Upper lobe of left lung (tissue), 6 donors: ENCODE measurements around the gene PHF3. TPM values are rescaled to one million over a fixed set of nuclear protein-coding genes. Genes with fewer than 3 reads are reported as not detected.

Source experiments
- ATAC-seq, 2 donors: fragments of 200-7000 bp; cut with Tn5 transposase; one replicate each; pipeline ENCODE4 v1.9.1; 2022; ENCODE audit warnings: mild to moderate bottlenecking in 2 of 2, moderate library complexity in 2 of 2; ENCODE audit not compliant: low FRiP score in 2 of 2
- DNase-seq, 2 donors: peaks; one replicate each; pipeline ENCODE4 v3.0.0-alpha.2; 2019 to 2020
- H3K27ac ChIP-seq, 4 donors: fragments of 200-600 bp; sonication (generic); one replicate each; pipeline ENCODE4 v1.5.1; 2016 to 2019
- H3K27me3 ChIP-seq, 4 donors: fragments of 200-600 bp; sonication (generic); one replicate each; pipeline ENCODE4 v1.5.1; 2017 to 2019
- H3K36me3 ChIP-seq, 4 donors: fragments of 200-600 bp; sonication (generic); one replicate each; pipeline ENCODE4 v1.5.1; 2016 to 2019
- H3K4me1 ChIP-seq, 4 donors: fragments of 200-600 bp; sonication (generic); one replicate each; pipeline ENCODE4 v1.5.1; 2018 to 2019
- H3K4me3 ChIP-seq, 4 donors: fragments of 200-600 bp; sonication (generic); one replicate each; pipeline ENCODE4 v1.5.1; 2017 to 2019; ENCODE audit warnings: mild to moderate bottlenecking in 2 of 4, moderate library complexity in 1 of 4
- H3K9me3 ChIP-seq, 4 donors: fragments of 200-600 bp; sonication (generic); one replicate each; pipeline ENCODE4 v1.5.1; 2018 to 2019
- CTCF ChIP-seq, 6 experiments: fragments of 450-650 bp in 4 of 6; fragments of 200-600 bp in 2 of 6; sonication (generic) in 2 of 6; IDR thresholded peaks; one replicate each; pipeline ENCODE4 v1.5.1; 2016 to 2019; ENCODE audit warnings: antibody characterized with exemption in 6 of 6
- EP300 ChIP-seq, 4 donors: sonication (generic); formaldehyde crosslinking; IDR thresholded peaks; one replicate each; pipeline ENCODE4 v1.5.1; 2017; ENCODE audit warnings: antibody characterized with exemption in 4 of 4, control low read depth in 2 of 4
- POLR2A ChIP-seq, 4 donors: fragments of 450-650 bp; IDR thresholded peaks; one replicate each; pipeline ENCODE4 v1.5.1; 2016 to 2017; ENCODE audit warnings: antibody characterized with exemption in 4 of 4, mild to moderate bottlenecking in 2 of 4
- POLR2AphosphoS5 ChIP-seq, 2 donors: sonication (generic); formaldehyde crosslinking; IDR thresholded peaks; one replicate each; pipeline ENCODE4 v1.5.1; 2017; ENCODE audit warnings: antibody characterized with exemption in 2 of 2
- WGBS, 2 donors: methylation state at CpG; one replicate each; pipeline ENCODE4 v1.1.5; 2017 to 2018; 5-methylcytosine and 5-hydroxymethylcytosine counted together
- total RNA-seq, 6 donors: library from RNA; depleted of rRNA in 4 of 6; stranded (reverse); fragments of >200 nt in 4 of 6; gene quantifications; one replicate each; pipeline versions ENCODE4 v1.1.0 to v1.2.1, GENCODE V29; 2016 to 2021
- donor health status: DM: no; HTN: no; CAD: no; lungs with moderate emphysema.
- donor health status: DM: no; HTN: yes; CAD: no; lungs with severe emphysema.

Gene PHF3
- total RNA-seq, 6 donors from 2014 or later = 47.4 to 111 (median 51.5) TPM

GRCh38 chr6:63652980-63653379, 17.4 kb downstream of the PHF3 start:
- no peaks in the 10 kb centered on the region for H3K36me3 ChIP-seq
- DNase-seq (no peak), ATAC-seq (no peak)
- peaks cover 18 to 53% (median 21%) of the 10 kb centered on the region in 4 donors for H3K4me1 ChIP-seq
- H3K9me3 ChIP-seq = no peaks in the 10 kb centered on the region
- no peak overlapping the region for H3K4me3 ChIP-seq
- TF ChIP-seq EP300 (IDR thresholded peaks at IDR 0.05) (no peak), POLR2A (IDR thresholded peaks at IDR 0.05) (no peak), POLR2AphosphoS5 (IDR thresholded peaks at IDR 0.05) (no peak), CTCF (IDR thresholded peaks at IDR 0.05) (no peak)
- no peak overlapping the region for H3K27ac ChIP-seq
- H3K27me3 ChIP-seq = no peaks in the 10 kb centered on the region
- WGBS, 2 donors = 53 to 71% methylated on average over 2 of the region's 2 CpGs

DNA sequence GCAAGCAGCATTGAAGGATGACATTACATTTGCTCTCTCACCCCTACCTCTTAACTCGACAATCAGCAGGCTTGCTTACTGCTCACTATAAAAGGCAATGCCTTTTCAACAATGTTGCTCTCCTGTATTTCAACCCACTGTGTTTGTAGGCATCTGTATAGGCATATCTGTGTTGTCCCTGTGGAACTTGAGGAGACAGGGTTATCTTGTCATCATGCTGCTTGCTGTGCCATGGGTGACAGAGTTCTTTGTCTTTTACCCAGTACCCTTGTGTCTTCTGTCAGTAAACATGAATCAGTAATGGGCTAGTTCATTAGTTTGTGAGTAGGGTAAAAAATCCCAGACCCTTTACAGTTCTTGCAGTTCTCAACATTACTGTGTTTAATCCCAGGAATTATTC, 25.2 kb downstream of the PHF3 start:
- H3K27me3 ChIP-seq = no peaks in the 10 kb centered on the region
- no peaks in the 10 kb centered on the region for H3K9me3 ChIP-seq
- ATAC-seq (no peak), DNase-seq (no peak)
- H3K4me3 ChIP-seq = no peak overlapping the region
- no peaks in the 10 kb centered on the region for H3K36me3 ChIP-seq
- H3K4me1 ChIP-seq = peaks cover 3 to 27% (median 17%) of the 10 kb centered on the region in 4 donors
- TF ChIP-seq POLR2A (IDR thresholded peaks at IDR 0.05) (no peak), CTCF (IDR thresholded peaks at IDR 0.05) (no peak), POLR2AphosphoS5 (IDR thresholded peaks at IDR 0.05) (no peak), EP300 (IDR thresholded peaks at IDR 0.05) (no peak)
- WGBS, 2 donors = 56 to 81% methylated on average over 1 of the region's 1 CpG
- H3K27ac ChIP-seq = no peak overlapping the region

DNA sequence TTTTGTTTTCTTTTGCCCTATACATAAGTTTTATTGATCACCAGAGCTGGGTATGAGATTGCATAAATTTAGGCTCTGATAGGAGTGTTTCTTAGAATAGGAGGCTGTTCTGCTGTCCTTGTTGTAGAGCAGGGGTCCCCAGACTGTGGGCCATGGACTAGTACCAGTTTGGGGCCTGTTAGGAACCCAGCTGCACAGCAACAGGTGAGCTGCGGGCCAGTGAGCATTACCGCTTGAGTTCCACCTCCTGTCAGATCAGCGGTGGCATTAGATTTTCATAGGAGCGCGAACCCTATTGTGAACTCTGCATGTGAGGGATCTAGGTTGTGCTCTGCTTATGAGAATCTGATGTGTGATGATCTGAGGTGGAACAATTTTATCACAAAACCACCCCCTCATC, 26.2 kb downstream of the PHF3 start:
- Histone ChIP-seq H3K36me3 (no peaks in the 10 kb centered on the region), H3K4me1 (peaks cover 3 to 21% (median 16%) of the 10 kb centered on the region in 4 donors), H3K27me3 (no peaks in the 10 kb centered on the region), H3K4me3 (no peak overlapping the region), H3K9me3 (no peaks in the 10 kb centered on the region), H3K27ac (no peak overlapping the region)
- TF ChIP-seq EP300 (IDR thresholded peaks at IDR 0.05) (no peak), POLR2A (IDR thresholded peaks at IDR 0.05) (no peak), CTCF (IDR thresholded peaks at IDR 0.05) (no peak), POLR2AphosphoS5 (IDR thresholded peaks at IDR 0.05) (no peak)
- ATAC-seq = no peak
- 97 to 100% methylated on average over 5 of the region's 5 CpGs for WGBS, 2 donors
- no peak for DNase-seq

GRCh38 chr6:63663147-63663955, 27.7 kb downstream of the PHF3 start:
- Histone ChIP-seq H3K4me1 (peaks cover 3 to 24% (median 16%) of the 10 kb centered on the region in 4 donors), H3K36me3 (no peaks in the 10 kb centered on the region), H3K27ac (no peak overlapping the region), H3K27me3 (no peaks in the 10 kb centered on the region), H3K4me3 (no peak overlapping the region), H3K9me3 (no peaks in the 10 kb centered on the region)
- no peak for TF ChIP-seq CTCF (IDR thresholded peaks at IDR 0.05)
- TF ChIP-seq EP300 (IDR thresholded peaks at IDR 0.05) = no peak
- TF ChIP-seq POLR2A (IDR thresholded peaks at IDR 0.05) = no peak
- no peak for TF ChIP-seq POLR2AphosphoS5 (IDR thresholded peaks at IDR 0.05)
- ATAC-seq (peak in 1 of 2 donors; percentile 58), DNase-seq (no peak)
- WGBS, 2 donors = 94 to 97% methylated on average over 5 of the region's 5 CpGs

- H3K27me3 ChIP-seq = no peaks in the 10 kb centered on the region
- H3K4me3 ChIP-seq = no peak overlapping the region
- peaks cover 3 to 25% (median 17%) of the 10 kb centered on the region in 4 donors for H3K4me1 ChIP-seq
- ATAC-seq = no peak
- TF ChIP-seq POLR2A (IDR thresholded peaks at IDR 0.05) (no peak), POLR2AphosphoS5 (IDR thresholded peaks at IDR 0.05) (no peak), CTCF (IDR thresholded peaks at IDR 0.05) (no peak), EP300 (IDR thresholded peaks at IDR 0.05) (no peak)
- no peaks in the 10 kb centered on the region for H3K9me3 ChIP-seq
- no peak overlapping the region for H3K27ac ChIP-seq
- DNase-seq = no peak
- no peaks in the 10 kb centered on the region for H3K36me3 ChIP-seq
These were observed 28.3 kb downstream of the PHF3 start for GRCh38 chr6:63663956-63664281.
